ENCODE measurements around the gene TMEM45A. TPM values are rescaled to one million over a fixed set of nuclear protein-coding genes. Genes with fewer than 3 reads are reported as not detected.
A peak's percentile ranks its signal among the peaks of the same experiment; 100 is the strongest.
"Not testable (repeated sequence)": the region's sequence is repeated elsewhere in the genome, so short reads cannot be mapped to it uniquely, and the experiment has no call there.

Gene TMEM45A
- total RNA-seq, 2 donors from 2014 or later, result 1.1 to 4.5 TPM

GRCh38 chr3:100581650-100582049 lies 89.2 kb downstream of the TMEM45A start:
- H3K4me1 Mint-ChIP-seq (ENCODE audit: low read depth in 2 of 2), result no peaks in the 10 kb centered on the region
- ATAC-seq, result no peak
- peaks cover 5 to 9% of the 10 kb centered on the region in 2 donors for H3K27me3 Mint-ChIP-seq
- H3K36me3 Mint-ChIP-seq, result no peaks in the 10 kb centered on the region
- no peak for DNase-seq (ENCODE audit: low spot score)
- no peak overlapping the region for H3K4me3 Mint-ChIP-seq
- H3K9me3 Mint-ChIP-seq, result no peaks in the 10 kb centered on the region
- no peak overlapping the region for H3K27ac Mint-ChIP-seq

GRCh38 chr3:100582157-100582556 lies 89.7 kb downstream of the TMEM45A start:
- DNase-seq (ENCODE audit: low spot score); ATAC-seq; H3K27ac Mint-ChIP-seq; H3K27me3 Mint-ChIP-seq; H3K36me3 Mint-ChIP-seq; H3K4me3 Mint-ChIP-seq; H3K9me3 Mint-ChIP-seq; H3K4me1 Mint-ChIP-seq (ENCODE audit: low read depth in 2 of 2): not testable (repeated sequence)

- H3K27ac Mint-ChIP-seq, result no peak overlapping the region
- H3K36me3 Mint-ChIP-seq, result no peaks in the 10 kb centered on the region
- ATAC-seq (no peak), DNase-seq (ENCODE audit: low spot score) (no peak)
- H3K9me3 Mint-ChIP-seq, result no peaks in the 10 kb centered on the region
- H3K27me3 Mint-ChIP-seq, result peaks cover 5 to 9% of the 10 kb centered on the region in 2 donors
- H3K4me1 Mint-ChIP-seq (ENCODE audit: low read depth in 2 of 2), result no peaks in the 10 kb centered on the region
- H3K4me3 Mint-ChIP-seq, result no peak overlapping the region
Observed at GRCh38 chr3:100584101-100584660, 91.8 kb downstream of the TMEM45A start.

- H3K4me3 Mint-ChIP-seq, result no peak overlapping the region
- peaks cover 4 to 5% of the 10 kb centered on the region in 2 donors for H3K4me1 Mint-ChIP-seq (ENCODE audit: low read depth in 2 of 2)
- H3K9me3 Mint-ChIP-seq, result no peaks in the 10 kb centered on the region
- ATAC-seq (peak in 1 of 2 donors; percentile 59), DNase-seq (ENCODE audit: low spot score) (no peak)
- H3K27me3 Mint-ChIP-seq, result peaks cover 3 to 7% of the 10 kb centered on the region in 2 donors
- no peaks in the 10 kb centered on the region for H3K36me3 Mint-ChIP-seq
- H3K27ac Mint-ChIP-seq, result no peak overlapping the region
Observed at GRCh38 chr3:100586832-100587231, 94.4 kb downstream of the TMEM45A start.

GRCh38 chr3:100588251-100588650 lies 95.8 kb downstream of the TMEM45A start:
- Mint-ChIP-seq H3K27ac (no peak overlapping the region), H3K27me3 (peaks cover 3 to 7% of the 10 kb centered on the region in 2 donors), H3K4me1 (ENCODE audit: low read depth in 2 of 2) (peaks cover 4 to 5% of the 10 kb centered on the region in 2 donors), H3K9me3 (no peaks in the 10 kb centered on the region), H3K4me3 (no peak overlapping the region), H3K36me3 (no peaks in the 10 kb centered on the region)
- DNase-seq (ENCODE audit: low spot score), result no peak
- ATAC-seq, result no peak

GRCh38 chr3:100590114-100590839 lies 97.9 kb downstream of the TMEM45A start:
- Mint-ChIP-seq H3K4me3 (no peak overlapping the region), H3K27ac (no peak overlapping the region), H3K36me3 (no peaks in the 10 kb centered on the region), H3K4me1 (ENCODE audit: low read depth in 2 of 2) (peaks cover 4 to 5% of the 10 kb centered on the region in 2 donors), H3K27me3 (peaks cover 6 to 7% of the 10 kb centered on the region in 2 donors), H3K9me3 (no peaks in the 10 kb centered on the region)
- DNase-seq (ENCODE audit: low spot score), result peak; percentile 66
- ATAC-seq, result peak; percentile 77 to 84

- no peak overlapping the region for H3K4me3 Mint-ChIP-seq
- H3K36me3 Mint-ChIP-seq, result no peaks in the 10 kb centered on the region
- DNase-seq (ENCODE audit: low spot score) (no peak), ATAC-seq (no peak)
- H3K27ac Mint-ChIP-seq, result no peak overlapping the region
- H3K9me3 Mint-ChIP-seq, result no peaks in the 10 kb centered on the region
- peaks cover 6 to 7% of the 10 kb centered on the region in 2 donors for H3K27me3 Mint-ChIP-seq
- peaks cover 4 to 5% of the 10 kb centered on the region in 2 donors for H3K4me1 Mint-ChIP-seq (ENCODE audit: low read depth in 2 of 2)
Observed at GRCh38 chr3:100590840-100591147, 98.4 kb downstream of the TMEM45A start.

GRCh38 chr3:100591411-100591810 lies 99.0 kb downstream of the TMEM45A start:
- Mint-ChIP-seq H3K4me1 (ENCODE audit: low read depth in 2 of 2) (peaks cover 4 to 5% of the 10 kb centered on the region in 2 donors), H3K27ac (no peak overlapping the region), H3K4me3 (no peak overlapping the region), H3K9me3 (no peaks in the 10 kb centered on the region), H3K27me3 (peaks cover 6 to 7% of the 10 kb centered on the region in 2 donors), H3K36me3 (no peaks in the 10 kb centered on the region)
- ATAC-seq, result no peak
- no peak for DNase-seq (ENCODE audit: low spot score)

- H3K4me1 Mint-ChIP-seq (ENCODE audit: low read depth in 2 of 2), result peaks cover 7 to 13% of the 10 kb centered on the region in 2 donors
- H3K36me3 Mint-ChIP-seq, result no peaks in the 10 kb centered on the region
- H3K27ac Mint-ChIP-seq, result no peak overlapping the region
- no peaks in the 10 kb centered on the region for H3K9me3 Mint-ChIP-seq
- peak in 1 of 2 donors; percentile 50 for ATAC-seq
- H3K27me3 Mint-ChIP-seq, result peaks cover 11 to 14% of the 10 kb centered on the region in 2 donors
- no peak overlapping the region for H3K4me3 Mint-ChIP-seq
- no peak for DNase-seq (ENCODE audit: low spot score)
Observed at GRCh38 chr3:100600181-100601042, 108.0 kb downstream of the TMEM45A start.

GRCh38 chr3:100602506-100603444 lies 110.4 kb downstream of the TMEM45A start:
- peaks cover 9 to 15% of the 10 kb centered on the region in 2 donors for H3K27me3 Mint-ChIP-seq
- peak overlapping the region; percentile 35 for H3K4me3 Mint-ChIP-seq
- DNase-seq (ENCODE audit: low spot score) (no peak), ATAC-seq (no peak)
- H3K36me3 Mint-ChIP-seq, result no peaks in the 10 kb centered on the region
- no peaks in the 10 kb centered on the region for H3K9me3 Mint-ChIP-seq
- H3K27ac Mint-ChIP-seq, result peak overlapping the region; percentile 16 to 22
- peaks cover 7 to 13% of the 10 kb centered on the region in 2 donors for H3K4me1 Mint-ChIP-seq (ENCODE audit: low read depth in 2 of 2)

- DNase-seq (ENCODE audit: low spot score) (no peak), ATAC-seq (no peak)
- Mint-ChIP-seq H3K27me3 (peaks cover 5 to 15% of the 10 kb centered on the region in 2 donors), H3K27ac (peak overlapping the region; percentile 16 to 22), H3K9me3 (no peaks in the 10 kb centered on the region), H3K4me1 (ENCODE audit: low read depth in 2 of 2) (peaks cover 7 to 13% of the 10 kb centered on the region in 2 donors), H3K4me3 (peak overlapping the region; percentile 35), H3K36me3 (no peaks in the 10 kb centered on the region)
Observed at GRCh38 chr3:100603469-100603868, 111.0 kb downstream of the TMEM45A start.

GRCh38 chr3:100605358-100605757 lies 112.9 kb downstream of the TMEM45A start:
- Mint-ChIP-seq H3K27ac (no peak overlapping the region), H3K9me3 (no peaks in the 10 kb centered on the region), H3K4me1 (ENCODE audit: low read depth in 2 of 2) (peaks cover 12 to 19% of the 10 kb centered on the region in 2 donors), H3K36me3 (no peaks in the 10 kb centered on the region), H3K27me3 (peaks cover 3 to 18% of the 10 kb centered on the region in 2 donors), H3K4me3 (no peak overlapping the region)
- no peak for ATAC-seq
- DNase-seq (ENCODE audit: low spot score), result no peak

- Mint-ChIP-seq H3K4me3 (no peak overlapping the region), H3K9me3 (no peaks in the 10 kb centered on the region), H3K4me1 (ENCODE audit: low read depth in 2 of 2) (peaks cover 12 to 17% of the 10 kb centered on the region in 2 donors), H3K36me3 (no peaks in the 10 kb centered on the region), H3K27ac (no peak overlapping the region), H3K27me3 (peaks cover 6 to 33% of the 10 kb centered on the region in 2 donors)
- DNase-seq (ENCODE audit: low spot score) (no peak), ATAC-seq (no peak)
Observed at GRCh38 chr3:100606894-100607512, 114.6 kb downstream of the TMEM45A start.
